Gastroesophageal sphincter (tissue), 4 donors: ENCODE data around the gene PLCL1. TPM values are rescaled to one million over a fixed set of nuclear protein-coding genes. Genes with fewer than 3 reads are reported as not detected.

ENCODE experiments used
- ATAC-seq: fragments of 150-250 bp; one replicate; pipeline ENCODE4 v1.9.1; 2016; ENCODE audit warnings: mild to moderate bottlenecking, moderate library complexity
- H3K27ac ChIP-seq, 4 donors: fragments of 200-600 bp; sonication (generic) in 3 of 4; 1 replicate in 3 of 4; 2 replicates in 1 of 4; pipeline ENCODE4 v1.5.1; 2016 to 2019
- H3K27me3 ChIP-seq: fragments of 200-600 bp; sonication (generic); one replicate; pipeline ENCODE4 v1.5.1; 2019
- H3K36me3 ChIP-seq, 2 donors: fragments of 200-600 bp; sonication (generic); one replicate each; pipeline ENCODE4 v1.5.1; 2019; ENCODE audit warnings: control low read depth in 1 of 2
- H3K4me1 ChIP-seq, 3 donors: fragments of 200-600 bp; sonication (generic); 1 replicate in 2 of 3; 2 replicates in 1 of 3; pipeline ENCODE4 v1.5.1; 2016 to 2019; ENCODE audit warnings: control low read depth in 2 of 3
- H3K4me3 ChIP-seq, 2 donors: fragments of 200-600 bp; sonication (generic); one replicate each; pipeline ENCODE4 v1.5.1; 2019; ENCODE audit warnings: mild to moderate bottlenecking in 1 of 2, moderate library complexity in 1 of 2
- H3K9me3 ChIP-seq, 3 donors: fragments of 200-600 bp; sonication (generic); one replicate each; pipeline ENCODE4 v1.5.1; 2017 to 2019; ENCODE audit warnings: control low read depth in 2 of 3
- EP300 ChIP-seq: sonication (generic); formaldehyde crosslinking; IDR thresholded peaks from one replicate; pipeline ENCODE4 v1.6.1; 2017; ENCODE audit warnings: antibody characterized with exemption, mild to moderate bottlenecking
- POLR2A ChIP-seq, 2 donors: fragments of 450-650 bp; IDR thresholded peaks; one replicate each; pipeline ENCODE4 v1.6.1; 2017; ENCODE audit warnings: antibody characterized with exemption in 2 of 2, mild to moderate bottlenecking in 2 of 2, moderate library complexity in 1 of 2
- POLR2AphosphoS5 ChIP-seq: sonication (generic); formaldehyde crosslinking; IDR thresholded peaks from one replicate; pipeline ENCODE4 v1.6.1; 2017; ENCODE audit warnings: antibody characterized with exemption
- whole genome bisulfite sequencing, 2 donors: methylation state at CpG; one replicate each; pipeline ENCODE4 v1.1.5; 2018; ENCODE audit warnings: low coverage in 1 of 2; 5-methylcytosine and 5-hydroxymethylcytosine counted together
- total RNA-seq, 4 donors: library from RNA; depleted of rRNA; stranded (reverse); fragments of >200 nt; gene quantifications; one replicate each; pipeline ENCODE4 v1.1.0, GENCODE V29; 2016
- TF ChIP-seq, protein P1 (sequence below), 4 experiments: fragments of 200-600 bp in 2 of 4; fragments of 450-650 bp in 2 of 4; sonication (generic) in 1 of 4; IDR thresholded peaks; one replicate each; pipeline ENCODE4 v1.5.1; 2017 to 2019; ENCODE audit warnings: antibody characterized with exemption in 4 of 4, mild to moderate bottlenecking in 2 of 4, moderate library complexity in 2 of 4

PLCL1 gene
- total RNA-seq, 4 donors from 2014 or later: 23.4 to 89.2 (median 47.4) TPM

DNA sequence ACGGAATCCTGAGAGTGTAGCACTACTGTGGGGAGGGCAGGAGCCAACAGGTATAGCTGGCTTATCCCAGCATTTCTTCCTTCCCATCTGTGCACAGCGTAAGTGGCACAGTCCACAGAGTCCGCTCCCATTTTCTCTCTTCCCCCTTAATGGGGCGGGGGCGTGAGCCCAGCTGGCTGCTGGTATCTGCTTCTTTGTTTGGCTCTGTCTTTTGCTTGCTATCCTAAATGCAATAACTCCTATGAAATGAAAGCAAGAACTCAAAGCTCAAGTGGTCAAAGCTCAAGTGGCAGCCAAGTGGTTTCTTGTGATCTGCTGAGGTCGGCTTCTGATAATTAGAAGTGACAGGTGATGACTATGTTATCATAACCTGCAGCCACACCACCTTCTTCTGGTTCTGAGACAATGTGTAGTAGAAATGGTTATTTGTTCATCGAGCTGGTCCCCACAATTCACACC lies 192.7 kb downstream of the PLCL1 start:
- H3K4me3 ChIP-seq: no peak overlapping the region
- TF ChIP-seq, protein P1, sequence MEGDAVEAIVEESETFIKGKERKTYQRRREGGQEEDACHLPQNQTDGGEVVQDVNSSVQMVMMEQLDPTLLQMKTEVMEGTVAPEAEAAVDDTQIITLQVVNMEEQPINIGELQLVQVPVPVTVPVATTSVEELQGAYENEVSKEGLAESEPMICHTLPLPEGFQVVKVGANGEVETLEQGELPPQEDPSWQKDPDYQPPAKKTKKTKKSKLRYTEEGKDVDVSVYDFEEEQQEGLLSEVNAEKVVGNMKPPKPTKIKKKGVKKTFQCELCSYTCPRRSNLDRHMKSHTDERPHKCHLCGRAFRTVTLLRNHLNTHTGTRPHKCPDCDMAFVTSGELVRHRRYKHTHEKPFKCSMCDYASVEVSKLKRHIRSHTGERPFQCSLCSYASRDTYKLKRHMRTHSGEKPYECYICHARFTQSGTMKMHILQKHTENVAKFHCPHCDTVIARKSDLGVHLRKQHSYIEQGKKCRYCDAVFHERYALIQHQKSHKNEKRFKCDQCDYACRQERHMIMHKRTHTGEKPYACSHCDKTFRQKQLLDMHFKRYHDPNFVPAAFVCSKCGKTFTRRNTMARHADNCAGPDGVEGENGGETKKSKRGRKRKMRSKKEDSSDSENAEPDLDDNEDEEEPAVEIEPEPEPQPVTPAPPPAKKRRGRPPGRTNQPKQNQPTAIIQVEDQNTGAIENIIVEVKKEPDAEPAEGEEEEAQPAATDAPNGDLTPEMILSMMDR (IDR thresholded peaks at IDR 0.05): no peak
- no peak for TF ChIP-seq POLR2AphosphoS5
- TF ChIP-seq POLR2A (IDR thresholded peaks at IDR 0.05): no peak
- TF ChIP-seq EP300: no peak
- H3K27me3 ChIP-seq: no peaks in the 10 kb centered on the region
- no peak for ATAC-seq
- WGBS, 2 donors: 91 to 100% methylated on average over 3 to 4 of the region's 7 CpGs
- H3K4me1 ChIP-seq: peaks cover 0 to 18% (median 3%) of the 10 kb centered on the region in 3 donors
- no peaks in the 10 kb centered on the region for H3K36me3 ChIP-seq
- H3K27ac ChIP-seq: no peak overlapping the region
- H3K9me3 ChIP-seq: no peaks in the 10 kb centered on the region

DNA sequence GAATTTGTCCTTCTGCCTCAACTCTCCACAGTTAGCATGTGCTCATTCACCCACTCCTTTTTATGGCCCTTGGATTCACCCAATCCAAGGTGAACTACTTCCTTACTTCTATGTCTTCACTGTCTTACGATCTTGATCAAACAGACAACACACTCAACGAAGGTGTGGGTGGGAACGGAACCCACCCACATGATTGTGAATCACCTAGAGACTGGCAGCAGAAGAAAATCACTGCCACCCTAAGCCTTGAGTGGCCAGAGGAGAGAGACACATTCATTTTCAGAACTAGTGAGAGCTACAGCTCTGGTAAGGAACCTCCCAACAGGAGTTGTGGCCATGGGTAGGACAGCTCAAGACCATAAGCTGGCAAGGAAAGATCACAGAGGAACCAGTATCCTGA lies 194.3 kb downstream of the PLCL1 start:
- Histone ChIP-seq H3K4me3 (no peak overlapping the region), H3K27ac (no peak overlapping the region), H3K36me3 (no peaks in the 10 kb centered on the region), H3K9me3 (no peaks in the 10 kb centered on the region), H3K27me3 (no peaks in the 10 kb centered on the region), H3K4me1 (peaks cover 0 to 18% (median 3%) of the 10 kb centered on the region in 3 donors)
- TF ChIP-seq, protein P1 (IDR thresholded peaks at IDR 0.05): no peak
- TF ChIP-seq POLR2A (IDR thresholded peaks at IDR 0.05): no peak
- no peak for TF ChIP-seq POLR2AphosphoS5
- TF ChIP-seq EP300: no peak
- 96% methylated on average over 3 of the region's 3 CpGs; no CpG with 5 or more reads in 1 of the 2 donors for WGBS, 2 donors
- ATAC-seq: no peak

DNA sequence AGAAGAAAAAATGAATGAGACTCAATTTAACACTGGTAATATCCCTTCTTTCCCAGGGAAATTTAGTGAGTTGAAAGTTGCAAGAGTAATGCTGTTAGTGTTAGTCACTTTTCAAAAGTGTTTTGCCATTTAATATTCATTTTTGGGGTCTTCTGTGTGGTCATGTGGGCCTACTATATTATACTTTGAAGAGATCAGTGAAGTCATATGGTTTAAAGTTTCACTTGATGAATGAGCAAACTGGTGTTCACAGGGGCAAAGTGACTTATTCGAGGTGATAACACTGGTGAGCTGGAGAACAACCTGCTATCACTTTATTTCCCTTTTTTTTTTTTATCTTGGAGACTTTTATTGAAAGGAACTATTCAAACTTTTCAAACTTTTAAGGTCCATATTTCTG lies 196.0 kb downstream of the PLCL1 start:
- H3K27ac ChIP-seq: no peak overlapping the region
- TF ChIP-seq, protein P1 (IDR thresholded peaks at IDR 0.05): no peak
- TF ChIP-seq POLR2A (IDR thresholded peaks at IDR 0.05) (no peak), EP300 (no peak)
- peaks cover 0 to 30% (median 3%) of the 10 kb centered on the region in 3 donors for H3K4me1 ChIP-seq
- no peaks in the 10 kb centered on the region for H3K9me3 ChIP-seq
- no peak for ATAC-seq
- no peak overlapping the region for H3K4me3 ChIP-seq
- H3K27me3 ChIP-seq: no peaks in the 10 kb centered on the region
- 86 to 91% methylated on average over 1 of the region's 1 CpG for WGBS, 2 donors
- H3K36me3 ChIP-seq: no peaks in the 10 kb centered on the region

DNA sequence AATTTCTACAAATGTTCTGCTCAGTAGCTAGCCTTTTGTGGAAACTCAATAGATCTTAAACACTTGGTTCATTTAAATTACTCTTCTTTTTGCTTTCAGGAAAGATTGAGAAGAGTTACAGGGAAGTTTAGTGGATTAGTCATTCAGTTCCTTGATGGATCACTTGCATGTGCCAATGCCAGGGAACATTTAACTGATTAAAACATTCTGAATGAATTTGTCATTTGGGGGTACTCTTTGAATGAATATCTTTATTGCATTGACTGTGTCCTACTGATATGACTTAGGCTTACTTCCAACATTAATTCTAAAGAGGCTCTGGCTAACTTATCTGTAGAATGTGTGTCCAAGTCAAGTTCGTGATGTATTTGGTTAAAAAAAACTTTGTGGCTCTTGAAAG lies 199.8 kb downstream of the PLCL1 start:
- no peak overlapping the region for H3K27ac ChIP-seq
- whole genome bisulfite sequencing, 2 donors: 20% methylated on average over 1 of the region's 1 CpG
- no peaks in the 10 kb centered on the region for H3K9me3 ChIP-seq
- no peak for ATAC-seq
- TF ChIP-seq, protein P1 (IDR thresholded peaks at IDR 0.05): no peak
- no peak for TF ChIP-seq POLR2AphosphoS5
- H3K4me1 ChIP-seq: peaks cover 0 to 15% (median 0%) of the 10 kb centered on the region in 3 donors
- no peaks in the 10 kb centered on the region for H3K36me3 ChIP-seq
- no peak overlapping the region for H3K4me3 ChIP-seq
- H3K27me3 ChIP-seq: no peaks in the 10 kb centered on the region

DNA sequence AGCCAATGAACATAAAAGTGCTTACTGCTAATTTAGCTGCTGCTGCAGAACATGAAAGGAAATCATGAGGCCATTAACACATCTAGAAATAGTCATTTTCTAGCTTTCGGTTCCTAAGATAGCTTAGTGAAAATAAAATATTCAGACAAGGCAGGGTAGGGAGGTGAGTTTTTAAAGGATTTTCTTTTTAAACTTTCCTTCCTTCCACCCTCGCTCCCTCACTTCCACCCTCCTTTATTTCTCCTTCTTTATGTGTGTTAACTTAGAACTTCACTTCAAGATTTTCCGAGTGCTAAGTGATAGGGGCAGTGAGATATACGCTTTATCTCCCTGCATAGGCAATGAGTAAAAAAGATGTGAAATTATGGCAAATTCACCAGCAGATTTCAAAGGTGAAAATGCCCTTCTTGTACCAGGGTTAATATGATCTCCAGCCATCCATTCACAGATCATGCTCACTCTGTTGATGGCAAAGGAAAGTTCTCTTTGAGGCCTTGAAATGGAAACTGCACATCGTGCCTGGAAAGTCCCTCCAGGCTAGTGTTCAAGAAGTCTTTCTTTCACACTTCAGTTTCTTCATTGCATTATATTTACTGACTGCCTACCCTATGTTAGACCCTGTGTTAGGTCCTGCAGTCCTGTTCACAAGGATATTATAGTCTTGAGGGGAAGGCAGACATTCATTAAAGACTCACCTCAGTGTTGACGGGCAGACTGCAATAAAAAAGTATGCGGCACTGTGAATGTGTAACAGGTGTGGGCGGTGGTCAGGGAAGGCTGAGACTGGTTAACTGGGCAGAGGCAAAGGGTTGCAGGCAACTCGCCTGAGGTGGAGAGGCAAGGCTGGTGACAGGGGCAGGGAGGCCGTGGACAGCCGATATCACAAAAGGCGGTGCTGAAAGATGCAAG lies 200.8 kb downstream of the PLCL1 start:
- no peaks in the 10 kb centered on the region for H3K36me3 ChIP-seq
- no peak for ATAC-seq
- H3K4me3 ChIP-seq: no peak overlapping the region
- 79 to 84% methylated on average over 8 to 12 of the region's 12 CpGs for WGBS, 2 donors
- H3K27ac ChIP-seq: no peak overlapping the region
- no peaks in the 10 kb centered on the region for H3K27me3 ChIP-seq
- H3K4me1 ChIP-seq: peaks cover 0 to 15% (median 0%) of the 10 kb centered on the region in 3 donors
- TF ChIP-seq, protein P1 (IDR thresholded peaks at IDR 0.05): no peak
- TF ChIP-seq POLR2AphosphoS5 (no peak), EP300 (no peak), POLR2A (IDR thresholded peaks at IDR 0.05) (no peak)
- no peaks in the 10 kb centered on the region for H3K9me3 ChIP-seq
